Measurements from ENCODE around the gene FLT1. TPM values are rescaled to one million over a fixed set of nuclear protein-coding genes. Genes with fewer than 3 reads are reported as not detected.

Gene FLT1
- total RNA-seq, 1 experiment from 2014 or later, result not detected

- BruUV-seq (replicated peaks), result no TSS peak
- H4K20me1 ChIP-seq (ENCODE audit: insufficient read depth), result no peaks in the 10 kb centered on the region
- no peaks in the 10 kb centered on the region for H3K4me1 ChIP-seq (replicated peaks; ENCODE audit: insufficient read depth)
- H3K9me3 ChIP-seq (ENCODE audit: insufficient read depth, low read depth), result no peaks in the 10 kb centered on the region
- no peaks in the 10 kb centered on the region for H3K79me2 ChIP-seq (ENCODE audit: low read depth)
- H3K9me2 ChIP-seq (ENCODE audit: insufficient read depth), result no peaks in the 10 kb centered on the region
- no peak overlapping the region for H3K4me2 ChIP-seq
- H3K27me3 ChIP-seq (ENCODE audit: insufficient read depth, low read depth), result peaks cover 82% of the 10 kb centered on the region
- DNase-seq, result no peak
- intact Hi-C loops (cut with micrococcal nuclease; ENCODE audit: unreplicated experiment), result no loop called here
- POLR2A ChIA-PET (ENCODE audit: unreplicated experiment), result no interaction called here
- TF ChIP-seq EZH2 (IDR thresholded peaks at IDR 0.05; ENCODE audit: low read depth) (no peak), CTCF (conservative IDR thresholded peaks at IDR 0.05) (no peak)
- H3K27ac ChIP-seq, result no peak overlapping the region
- no peaks in the 10 kb centered on the region for H3F3A ChIP-seq (ENCODE audit: insufficient read depth, low read depth)
- no peak overlapping the region for H2AFZ ChIP-seq
- H3K4me3 ChIP-seq, result no peak overlapping the region
- CTCF ChIA-PET, result no interaction called here
- H3K36me3 ChIP-seq (ENCODE audit: low read depth), result no peaks in the 10 kb centered on the region
Measured at GRCh38 chr13:28499609-28500008, 4.7 kb upstream of the FLT1 start.

GRCh38 chr13:28498481-28499115 lies 3.7 kb upstream of the FLT1 start:
- Histone ChIP-seq H3K36me3 (ENCODE audit: low read depth) (no peaks in the 10 kb centered on the region), H3K27ac (no peak overlapping the region), H3K79me2 (ENCODE audit: low read depth) (no peaks in the 10 kb centered on the region), H3K4me3 (no peak overlapping the region), H3K4me2 (no peak overlapping the region), H3F3A (ENCODE audit: insufficient read depth, low read depth) (no peaks in the 10 kb centered on the region), H3K4me1 (replicated peaks; ENCODE audit: insufficient read depth) (no peaks in the 10 kb centered on the region), H4K20me1 (ENCODE audit: insufficient read depth) (no peaks in the 10 kb centered on the region), H3K27me3 (ENCODE audit: insufficient read depth, low read depth) (peaks cover 76% of the 10 kb centered on the region), H2AFZ (no peak overlapping the region), H3K9me3 (ENCODE audit: insufficient read depth, low read depth) (no peaks in the 10 kb centered on the region), H3K9me2 (ENCODE audit: insufficient read depth) (no peaks in the 10 kb centered on the region)
- intact Hi-C loops (cut with micrococcal nuclease; ENCODE audit: unreplicated experiment), result no loop called here
- ChIA-PET CTCF (no interaction called here), POLR2A (ENCODE audit: unreplicated experiment) (no interaction called here)
- TF ChIP-seq EZH2 (IDR thresholded peaks at IDR 0.05; ENCODE audit: low read depth), result no peak
- TF ChIP-seq CTCF (conservative IDR thresholded peaks at IDR 0.05), result no peak
- BruUV-seq (replicated peaks), result no TSS peak
- DNase-seq, result no peak

DNA sequence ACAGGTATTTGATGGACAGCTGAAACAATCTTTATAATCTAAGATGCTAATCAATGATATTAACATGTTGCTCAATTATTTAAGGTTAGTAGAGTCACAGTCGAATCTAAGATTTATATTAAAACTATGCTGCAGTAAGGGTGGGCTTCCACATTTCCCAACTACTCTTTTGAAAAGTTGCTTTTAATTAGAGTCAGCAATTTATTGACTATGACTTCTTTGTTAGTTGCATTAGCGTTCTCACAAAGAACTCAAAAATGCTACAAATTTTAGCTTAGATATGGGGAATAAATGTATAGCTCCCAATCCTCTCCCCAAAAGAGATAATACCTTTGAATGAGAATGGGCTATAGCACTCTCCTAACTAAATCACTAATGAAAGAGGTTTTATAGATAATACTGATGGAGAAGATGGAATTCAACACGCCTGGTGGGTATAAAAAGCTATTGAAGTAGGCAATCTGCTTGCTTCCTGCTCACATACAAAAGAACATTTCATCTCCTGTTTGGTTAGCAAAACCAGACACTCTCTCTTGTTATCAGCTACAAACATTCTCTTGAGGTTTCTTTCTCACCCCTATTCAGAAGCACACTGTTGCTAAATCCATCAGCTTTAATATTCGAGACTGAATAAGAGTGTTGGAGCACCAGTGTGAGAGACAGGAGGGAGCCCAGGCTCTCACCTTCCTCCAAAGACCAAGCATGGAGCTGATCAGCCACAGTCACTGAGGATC lies 2.4 kb upstream of the FLT1 start:
- BruUV-seq (replicated peaks), result no TSS peak
- no peak for TF ChIP-seq EZH2 (IDR thresholded peaks at IDR 0.05; ENCODE audit: low read depth)
- no peak for TF ChIP-seq CTCF (conservative IDR thresholded peaks at IDR 0.05)
- no peak for DNase-seq
- H4K20me1 ChIP-seq (ENCODE audit: insufficient read depth), result no peaks in the 10 kb centered on the region
- H3K27me3 ChIP-seq (ENCODE audit: insufficient read depth, low read depth), result peaks cover 73% of the 10 kb centered on the region
- no peak overlapping the region for H2AFZ ChIP-seq
- H3K36me3 ChIP-seq (ENCODE audit: low read depth), result no peaks in the 10 kb centered on the region
- no peaks in the 10 kb centered on the region for H3K9me2 ChIP-seq (ENCODE audit: insufficient read depth)
- H3K9me3 ChIP-seq (ENCODE audit: insufficient read depth, low read depth), result no peaks in the 10 kb centered on the region
- no peaks in the 10 kb centered on the region for H3F3A ChIP-seq (ENCODE audit: insufficient read depth, low read depth)
- H3K27ac ChIP-seq, result no peak overlapping the region
- no peak overlapping the region for H3K4me2 ChIP-seq
- intact Hi-C loops (cut with micrococcal nuclease; ENCODE audit: unreplicated experiment), result no loop called here
- H3K4me1 ChIP-seq (replicated peaks; ENCODE audit: insufficient read depth), result no peaks in the 10 kb centered on the region
- ChIA-PET CTCF (no interaction called here), POLR2A (ENCODE audit: unreplicated experiment) (no interaction called here)
- H3K79me2 ChIP-seq (ENCODE audit: low read depth), result no peaks in the 10 kb centered on the region
- no peak overlapping the region for H3K4me3 ChIP-seq
